Kidney epithelial cell (primary cell): ENCODE measurements around the gene HOTAIR. TPM values are rescaled to one million over a fixed set of nuclear protein-coding genes. Genes with fewer than 3 reads are reported as not detected.
A peak's percentile ranks its signal among the peaks of the same experiment; 100 is the strongest.

Experiments used
- DNase-seq: peaks from one replicate; pipeline ENCODE4 v3.0.0-alpha.2; 2010; ENCODE audit warnings: low read depth
- H3K27me3 ChIP-seq: 2 replicates; pipeline ENCODE4 v1.6.0; 2011; ENCODE audit warnings: low read length; ENCODE audit not compliant: control insufficient read depth, insufficient read depth
- H3K36me3 ChIP-seq: 2 replicates; pipeline ENCODE4 v1.5.1; 2011; ENCODE audit warnings: low read length; ENCODE audit not compliant: control insufficient read depth, insufficient read depth
- H3K4me3 ChIP-seq: 2 replicates; pipeline ENCODE4 v1.5.1; 2011; ENCODE audit warnings: low read depth, mild to moderate bottlenecking, control low read depth, low read length
- total RNA-seq: library from RNA; depleted of rRNA; stranded (reverse); fragments of >200 nt; gene quantifications from 2 replicates; pipeline ENCODE4 v1.2.3, GENCODE V29; 2015
- TF ChIP-seq, protein P1 (sequence below): IDR thresholded peaks from 2 replicates; pipeline ENCODE4 v1.5.1; 2011; ENCODE audit warnings: mild to moderate bottlenecking, moderate library complexity, low read length, control low read depth, inconsistent platforms; ENCODE audit not compliant: insufficient read depth, poor library complexity, severe bottlenecking

The HOTAIR gene
- total RNA-seq, 1 donor from 2014 or later, result 0.46 TPM

DNA sequence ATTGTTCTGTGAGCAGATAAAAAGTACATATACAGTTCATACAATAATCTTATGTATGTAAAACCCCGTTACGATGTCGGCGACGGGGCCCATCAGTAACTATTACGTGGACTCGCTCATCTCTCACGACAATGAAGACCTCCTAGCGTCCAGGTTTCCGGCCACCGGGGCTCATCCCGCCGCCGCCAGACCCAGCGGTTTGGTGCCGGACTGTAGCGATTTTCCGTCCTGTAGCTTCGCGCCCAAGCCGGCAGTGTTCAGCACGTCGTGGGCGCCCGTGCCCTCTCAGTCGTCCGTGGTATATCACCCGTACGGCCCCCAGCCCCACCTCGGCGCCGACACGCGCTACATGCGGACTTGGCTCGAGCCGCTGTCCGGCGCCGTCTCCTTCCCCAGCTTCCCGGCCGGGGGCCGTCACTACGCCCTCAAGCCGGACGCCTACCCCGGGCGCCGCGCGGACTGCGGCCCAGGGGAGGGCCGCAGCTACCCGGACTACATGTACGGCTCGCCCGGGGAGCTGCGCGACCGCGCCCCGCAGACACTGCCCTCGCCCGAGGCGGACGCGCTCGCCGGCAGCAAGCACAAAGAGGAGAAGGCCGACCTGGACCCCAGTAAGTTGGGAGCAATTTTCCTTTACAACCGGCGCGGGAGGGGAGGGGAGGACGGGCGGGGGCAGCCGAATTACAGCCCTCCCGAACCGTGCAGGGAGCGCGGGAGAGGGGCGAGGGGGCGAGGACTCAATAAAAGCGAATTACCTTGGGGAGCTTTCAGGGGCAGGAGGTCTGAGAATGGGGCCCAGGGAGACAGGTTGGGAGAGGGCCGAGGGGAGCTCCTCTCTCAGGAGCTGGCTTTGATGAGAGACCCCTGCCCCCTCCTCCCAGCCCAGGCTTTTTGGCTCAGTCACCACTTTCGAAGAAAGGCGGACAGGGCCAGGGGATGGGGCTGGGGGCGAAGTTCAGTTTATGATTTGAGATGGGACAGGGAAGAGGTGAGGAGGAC, 25.7 kb upstream of the HOTAIR start, which contains the start of gene HOXC9:
TSS of gene HOXC9 (plus strand) at position 46 of the 999 bp plus-strand sequence. CDS start at position 74, 28 bp downstream.
- TF ChIP-seq, protein P1, sequence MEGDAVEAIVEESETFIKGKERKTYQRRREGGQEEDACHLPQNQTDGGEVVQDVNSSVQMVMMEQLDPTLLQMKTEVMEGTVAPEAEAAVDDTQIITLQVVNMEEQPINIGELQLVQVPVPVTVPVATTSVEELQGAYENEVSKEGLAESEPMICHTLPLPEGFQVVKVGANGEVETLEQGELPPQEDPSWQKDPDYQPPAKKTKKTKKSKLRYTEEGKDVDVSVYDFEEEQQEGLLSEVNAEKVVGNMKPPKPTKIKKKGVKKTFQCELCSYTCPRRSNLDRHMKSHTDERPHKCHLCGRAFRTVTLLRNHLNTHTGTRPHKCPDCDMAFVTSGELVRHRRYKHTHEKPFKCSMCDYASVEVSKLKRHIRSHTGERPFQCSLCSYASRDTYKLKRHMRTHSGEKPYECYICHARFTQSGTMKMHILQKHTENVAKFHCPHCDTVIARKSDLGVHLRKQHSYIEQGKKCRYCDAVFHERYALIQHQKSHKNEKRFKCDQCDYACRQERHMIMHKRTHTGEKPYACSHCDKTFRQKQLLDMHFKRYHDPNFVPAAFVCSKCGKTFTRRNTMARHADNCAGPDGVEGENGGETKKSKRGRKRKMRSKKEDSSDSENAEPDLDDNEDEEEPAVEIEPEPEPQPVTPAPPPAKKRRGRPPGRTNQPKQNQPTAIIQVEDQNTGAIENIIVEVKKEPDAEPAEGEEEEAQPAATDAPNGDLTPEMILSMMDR, result no peak
- Histone ChIP-seq H3K27me3 (peaks cover 33% of the 10 kb centered on the region), H3K4me3 (peak within 1 kb of the TSS; percentile 62), H3K36me3 (no peaks in the 10 kb centered on the region)
- DNase-seq, result no peak

DNA sequence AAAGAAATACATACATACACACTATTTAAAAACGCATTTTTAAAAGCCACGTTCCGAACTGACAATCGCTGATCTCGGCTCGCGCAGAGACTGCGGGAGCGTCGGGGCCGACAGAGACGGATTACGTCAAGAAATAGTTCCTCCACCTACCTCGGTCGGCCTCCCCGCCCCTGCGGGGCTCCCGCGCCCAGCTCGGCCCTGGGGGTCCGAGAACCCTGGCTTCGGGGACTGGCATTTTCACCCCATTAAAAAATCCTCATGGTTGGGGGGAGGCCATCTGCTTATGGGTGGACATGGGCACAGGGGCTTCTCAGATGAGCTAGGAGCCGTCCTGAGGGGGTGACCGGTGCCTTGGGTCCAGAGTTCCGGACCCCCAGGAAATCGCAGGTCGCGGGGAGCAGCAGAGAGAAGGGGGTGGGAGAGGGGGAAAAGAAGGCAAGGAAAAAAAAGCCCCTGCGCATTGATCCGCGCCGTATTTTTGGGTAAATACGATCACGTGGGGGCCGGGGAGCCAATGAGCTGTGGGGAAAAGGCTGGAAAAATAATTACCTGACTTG, 24.9 kb upstream of the HOTAIR start:
- Histone ChIP-seq H3K36me3 (no peaks in the 10 kb centered on the region), H3K4me3 (peak overlapping the region; percentile 62), H3K27me3 (peaks cover 39% of the 10 kb centered on the region)

DNA sequence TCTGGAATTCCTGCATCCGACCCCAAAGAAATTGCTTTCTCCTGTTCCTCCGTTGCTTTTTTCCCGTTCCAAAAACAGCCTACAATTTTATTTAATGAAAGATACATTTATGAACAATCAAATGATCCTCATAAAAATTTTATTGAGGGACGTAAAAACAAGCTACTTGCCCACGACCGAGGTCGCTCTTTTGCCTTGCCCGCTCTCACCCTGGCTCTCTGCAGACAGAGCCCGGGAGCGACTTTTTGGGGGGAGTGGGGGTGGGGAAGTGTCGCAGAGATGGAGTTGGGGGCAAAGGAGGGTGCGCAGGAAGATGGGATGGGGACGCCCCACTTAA, 24.1 kb upstream of the HOTAIR start:
- no peak for DNase-seq
- peaks cover 44% of the 10 kb centered on the region for H3K27me3 ChIP-seq
- peak overlapping the region; percentile 62 for H3K4me3 ChIP-seq
- no peaks in the 10 kb centered on the region for H3K36me3 ChIP-seq
- TF ChIP-seq, protein P1, result no peak

More for the DNA sequence above, 24.9 kb upstream of the HOTAIR start:
- no peak for DNase-seq
- TF ChIP-seq, protein P1, result no peak

DNA sequence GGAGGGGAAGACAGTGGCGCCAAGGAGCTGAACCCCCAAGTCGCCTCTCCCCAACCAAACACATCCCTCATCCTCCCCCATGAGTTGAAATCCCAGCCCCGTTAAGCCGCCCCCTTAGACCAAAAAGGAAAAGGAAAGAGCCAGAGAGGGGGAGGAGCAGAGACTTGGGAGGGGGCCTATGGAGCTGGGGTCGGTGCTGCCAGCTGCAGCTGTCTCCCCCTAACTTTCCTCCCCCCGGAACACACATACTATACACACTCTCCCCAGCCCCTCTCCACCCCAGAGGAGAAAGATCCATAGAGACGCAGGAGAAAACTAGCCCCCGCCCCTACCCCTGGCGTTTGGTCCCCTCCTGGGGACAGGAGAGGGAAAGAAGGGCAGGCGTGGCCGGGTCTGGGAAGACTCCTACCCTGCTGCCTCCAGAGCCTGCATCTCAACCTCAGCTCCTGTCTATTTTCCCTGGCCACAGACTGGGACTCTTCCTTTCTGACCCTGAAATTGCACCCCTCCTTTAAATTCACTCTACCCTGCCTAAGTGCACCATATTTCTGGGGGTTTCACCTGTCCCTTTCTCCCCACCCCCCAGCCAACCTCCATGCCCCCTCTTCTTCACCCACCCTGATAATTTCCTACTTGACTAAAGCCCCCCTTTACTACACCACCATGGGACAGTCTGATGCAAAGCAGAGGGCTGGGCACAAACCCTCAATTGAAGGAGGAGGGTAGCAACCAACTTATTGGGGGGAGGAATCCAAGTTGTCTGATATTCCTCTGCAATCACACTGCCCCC, 23.6 kb upstream of the HOTAIR start:
- H3K27me3 ChIP-seq, result peaks cover 46% of the 10 kb centered on the region
- TF ChIP-seq, protein P1, result no peak
- DNase-seq, result no peak
- no peaks in the 10 kb centered on the region for H3K36me3 ChIP-seq
- H3K4me3 ChIP-seq, result peak overlapping the region; percentile 52

DNA sequence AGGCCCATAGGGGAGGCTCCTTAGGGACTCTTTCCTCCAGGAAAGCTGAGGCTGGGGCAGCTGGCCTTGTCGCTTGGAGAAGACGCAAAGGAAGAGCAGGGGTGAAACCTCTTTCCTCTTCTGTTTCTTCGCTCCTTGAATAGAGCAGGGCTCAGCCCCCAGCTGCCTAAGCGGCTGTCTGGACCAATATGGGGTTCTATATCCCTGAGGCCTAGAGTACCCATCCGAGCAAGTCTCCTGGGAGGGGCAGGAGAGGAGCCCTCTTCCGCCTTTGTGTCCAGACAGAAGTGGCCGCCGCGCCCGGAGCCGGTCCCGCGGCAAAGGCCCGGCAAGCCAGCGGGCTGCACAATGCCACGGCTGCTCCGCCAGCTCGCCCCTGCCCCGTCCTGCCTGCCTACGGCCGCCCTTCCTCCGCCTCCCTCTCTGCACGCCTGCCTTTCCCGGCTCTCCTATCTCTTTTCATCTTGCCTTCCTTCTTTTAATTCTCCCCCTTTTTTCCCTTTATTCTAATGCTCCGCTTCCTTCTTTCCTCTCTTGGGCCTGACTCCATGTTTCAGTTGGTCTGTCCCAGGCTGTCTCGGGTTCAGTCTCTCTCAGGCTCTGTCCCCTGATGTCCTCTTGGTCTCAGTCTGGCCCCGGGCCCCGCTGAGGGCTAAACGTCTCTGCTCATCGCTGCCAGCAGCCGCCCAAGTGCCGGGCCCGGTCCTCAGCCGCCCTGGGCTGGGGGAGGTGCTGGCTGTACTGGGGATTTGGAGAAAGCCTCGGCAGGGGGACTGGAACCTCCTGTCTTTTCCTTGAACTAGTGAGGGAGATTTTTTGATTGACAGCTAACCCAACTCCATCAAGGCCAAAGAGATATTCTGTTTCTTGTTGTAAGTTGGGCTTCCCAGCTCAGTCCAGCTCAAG, 22.7 kb upstream of the HOTAIR start:
- TF ChIP-seq, protein P1, result no peak
- no peak for DNase-seq
- H3K36me3 ChIP-seq, result no peaks in the 10 kb centered on the region
- H3K4me3 ChIP-seq, result peak overlapping the region; percentile 52
- H3K27me3 ChIP-seq, result peaks cover 48% of the 10 kb centered on the region
